Spleen (tissue), 7 donors: ENCODE data around the gene SPNS1.

ENCODE experiments used
- CTCF ChIP-seq, 11 experiments: fragments of 200-600 bp in 7 of 11; fragments of 450-650 bp in 4 of 11; sonication (generic) in 4 of 11; IDR thresholded peaks in 8 of 11; conservative IDR thresholded peaks in 3 of 11; 1 replicate in 7 of 11; 2 replicates in 4 of 11; pipeline versions ENCODE4 v1.4.0 to v1.8.0; 2016 to 2021; ENCODE audit warnings: antibody characterized with exemption in 11 of 11, inconsistent platforms in 4 of 11, mild to moderate bottlenecking in 1 of 11
- POLR2A ChIP-seq, 3 donors: fragments of 450-650 bp; IDR thresholded peaks; one replicate each; pipeline ENCODE4 v1.5.1; 2017; ENCODE audit warnings: antibody characterized with exemption in 3 of 3, mild to moderate bottlenecking in 1 of 3
- donor health status: DM: no; HTN: no; CAD: no; lungs with moderate emphysema.
- donor health status: DM: no; HTN: no; CAD: no.
- donor health status: DM: no; HTN: no; CAD: no.

- TF ChIP-seq CTCF (IDR thresholded peaks at IDR 0.05 in 8 of 11, conservative IDR thresholded peaks at IDR 0.05 in 3 of 11) (no peak), POLR2A (IDR thresholded peaks at IDR 0.05) (no peak)
Measured at GRCh38 chr16:29011851-29012250, 37.3 kb downstream of the SPNS1 start.
